Right lobe of liver (tissue), 6 donors: Measurements from ENCODE around the gene NEB. TPM values are rescaled to one million over a fixed set of nuclear protein-coding genes. Genes with fewer than 3 reads are reported as not detected.

ENCODE experiments used
- ATAC-seq, 4 donors: fragments of 200-7000 bp; cut with Tn5 transposase; one replicate each; pipeline ENCODE4 v1.9.1; 2020; ENCODE audit warnings: mild to moderate bottlenecking in 4 of 4, moderate library complexity in 4 of 4
- DNase-seq, 3 donors: peaks; one replicate each; pipeline ENCODE4 v3.0.0-alpha.2; 2020
- H3K27ac ChIP-seq, 3 donors: fragments of 200-600 bp; one replicate each; pipeline ENCODE4 v1.8.0; 2022
- H3K27me3 ChIP-seq, 2 donors: fragments of 200-600 bp; one replicate each; pipeline ENCODE4 v1.8.0; 2022
- H3K36me3 ChIP-seq, 4 donors: fragments of 200-600 bp; sonication (generic) in 1 of 4; one replicate each; pipeline versions ENCODE4 v1.5.1 to v1.8.0; 2017 to 2022; ENCODE audit warnings: control low read depth in 1 of 4
- H3K4me1 ChIP-seq, 4 donors: fragments of 200-600 bp; sonication (generic) in 1 of 4; one replicate each; pipeline versions ENCODE4 v1.5.1 to v1.8.0; 2017 to 2022; ENCODE audit warnings: control low read depth in 1 of 4
- H3K4me3 ChIP-seq, 3 donors: fragments of 200-600 bp; one replicate each; pipeline ENCODE4 v1.8.0; 2022
- H3K9me3 ChIP-seq, 4 donors: fragments of 200-600 bp; sonication (generic) in 1 of 4; one replicate each; pipeline versions ENCODE4 v1.5.1 to v1.8.0; 2017 to 2022; ENCODE audit warnings: control low read depth in 1 of 4
- CTCF ChIP-seq, 4 donors: fragments of 200-600 bp in 3 of 4; fragments of 450-650 bp in 1 of 4; IDR thresholded peaks; one replicate each; pipeline versions ENCODE4 v1.5.1 to v1.8.0; 2016 to 2022; ENCODE audit warnings: antibody characterized with exemption in 4 of 4, mild to moderate bottlenecking in 2 of 4
- POLR2A ChIP-seq: fragments of 450-650 bp; IDR thresholded peaks from one replicate; pipeline ENCODE4 v1.6.1; 2017; ENCODE audit warnings: antibody characterized with exemption, mild to moderate bottlenecking
- WGBS: methylation state at CpG from one replicate; pipeline ENCODE4 v1.1.6; 2018; ENCODE audit warnings: low coverage, low lambda C conversion rate; ENCODE audit not compliant: insufficient coverage; ENCODE audit errors: missing lambda C conversion rate; 5-methylcytosine and 5-hydroxymethylcytosine counted together
- intact Hi-C, 2 donors: fragments of 100-400 bp; cut with DNase I; formaldehyde crosslinking; loops; one replicate each; pipeline versions ENCODE4 v1.11.2 to v1.14.1; 2022
- long read RNA-seq: library from polyadenylated mRNA; unstranded; transcript quantifications from one replicate; pipeline ENCODE4 v2.0.0, GENCODE V29; 2019
- total RNA-seq, 6 experiments: library from RNA; depleted of rRNA in 2 of 6; stranded (reverse); fragments of >200 nt in 2 of 6; fragmentation: NEBNext Ultra II Directional in 3 of 6; extraction: Animal tissue kit (Norgen Biotek cat#: 25700) in 3 of 6; gene quantifications; one replicate each; pipeline versions ENCODE4 v1.1.0 to v1.2.4, GENCODE V29; 2016 to 2023
- donor health status: DM: no; HTN: yes; CAD: no.
- donor health status: DM: no; HTN: no; CAD: no.
- donor health status: DM: no; HTN: no; CAD: no.
- donor health status: DM: no; HTN: yes; CAD: no.
- donor health status: DM: no; HTN: yes; CAD: no.

The NEB gene, protein sequence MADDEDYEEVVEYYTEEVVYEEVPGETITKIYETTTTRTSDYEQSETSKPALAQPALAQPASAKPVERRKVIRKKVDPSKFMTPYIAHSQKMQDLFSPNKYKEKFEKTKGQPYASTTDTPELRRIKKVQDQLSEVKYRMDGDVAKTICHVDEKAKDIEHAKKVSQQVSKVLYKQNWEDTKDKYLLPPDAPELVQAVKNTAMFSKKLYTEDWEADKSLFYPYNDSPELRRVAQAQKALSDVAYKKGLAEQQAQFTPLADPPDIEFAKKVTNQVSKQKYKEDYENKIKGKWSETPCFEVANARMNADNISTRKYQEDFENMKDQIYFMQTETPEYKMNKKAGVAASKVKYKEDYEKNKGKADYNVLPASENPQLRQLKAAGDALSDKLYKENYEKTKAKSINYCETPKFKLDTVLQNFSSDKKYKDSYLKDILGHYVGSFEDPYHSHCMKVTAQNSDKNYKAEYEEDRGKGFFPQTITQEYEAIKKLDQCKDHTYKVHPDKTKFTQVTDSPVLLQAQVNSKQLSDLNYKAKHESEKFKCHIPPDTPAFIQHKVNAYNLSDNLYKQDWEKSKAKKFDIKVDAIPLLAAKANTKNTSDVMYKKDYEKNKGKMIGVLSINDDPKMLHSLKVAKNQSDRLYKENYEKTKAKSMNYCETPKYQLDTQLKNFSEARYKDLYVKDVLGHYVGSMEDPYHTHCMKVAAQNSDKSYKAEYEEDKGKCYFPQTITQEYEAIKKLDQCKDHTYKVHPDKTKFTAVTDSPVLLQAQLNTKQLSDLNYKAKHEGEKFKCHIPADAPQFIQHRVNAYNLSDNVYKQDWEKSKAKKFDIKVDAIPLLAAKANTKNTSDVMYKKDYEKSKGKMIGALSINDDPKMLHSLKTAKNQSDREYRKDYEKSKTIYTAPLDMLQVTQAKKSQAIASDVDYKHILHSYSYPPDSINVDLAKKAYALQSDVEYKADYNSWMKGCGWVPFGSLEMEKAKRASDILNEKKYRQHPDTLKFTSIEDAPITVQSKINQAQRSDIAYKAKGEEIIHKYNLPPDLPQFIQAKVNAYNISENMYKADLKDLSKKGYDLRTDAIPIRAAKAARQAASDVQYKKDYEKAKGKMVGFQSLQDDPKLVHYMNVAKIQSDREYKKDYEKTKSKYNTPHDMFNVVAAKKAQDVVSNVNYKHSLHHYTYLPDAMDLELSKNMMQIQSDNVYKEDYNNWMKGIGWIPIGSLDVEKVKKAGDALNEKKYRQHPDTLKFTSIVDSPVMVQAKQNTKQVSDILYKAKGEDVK (N-terminal part only)
- 10 to 100 TPM in 3 of 6 experiments, 1 to 10 TPM in 3; 1.3 to 23.1 (median 9.2) TPM for total RNA-seq
- long read RNA-seq, partial matches to known transcripts = 1 of 1 reads
- long read RNA-seq, other reads (novel, unspliced or antisense) = 0 of 1 reads

- DNase-seq = no peak
- intact Hi-C loops = no loop called here
- Histone ChIP-seq H3K27ac (no peak within 1 kb of the TSS), H3K27me3 (no peaks in the 10 kb centered on the region), H3K9me3 (no peaks in the 10 kb centered on the region), H3K4me1 (no peaks in the 10 kb centered on the region), H3K4me3 (no peak within 1 kb of the TSS), H3K36me3 (no peaks in the 10 kb centered on the region)
- WGBS = 71% methylated on average over 11 of the region's 11 CpGs
- no peak for ATAC-seq
- no peak for TF ChIP-seq CTCF (IDR thresholded peaks at IDR 0.05)
- no peak for TF ChIP-seq POLR2A
These were observed at the start of gene NEB for GRCh38 chr2:151733771-151734672. NEB (minus strand) TSS chr2:151734476; CDS start chr2:151733156, 1,320 bp downstream.

- DNase-seq = no peak
- Histone ChIP-seq H3K9me3 (no peaks in the 10 kb centered on the region), H3K27me3 (no peaks in the 10 kb centered on the region), H3K36me3 (peaks cover 0 to 8% (median 0%) of the 10 kb centered on the region in 4 donors), H3K27ac (no peak overlapping the region), H3K4me3 (no peak overlapping the region), H3K4me1 (no peaks in the 10 kb centered on the region)
- 93% methylated on average over 2 of the region's 2 CpGs for WGBS
- intact Hi-C loops = no loop called here
- ATAC-seq = no peak
- TF ChIP-seq CTCF (IDR thresholded peaks at IDR 0.05) = no peak
- TF ChIP-seq POLR2A = no peak
These were observed 48.9 kb upstream of the NEB start for GRCh38 chr2:151783133-151783520.

DNA sequence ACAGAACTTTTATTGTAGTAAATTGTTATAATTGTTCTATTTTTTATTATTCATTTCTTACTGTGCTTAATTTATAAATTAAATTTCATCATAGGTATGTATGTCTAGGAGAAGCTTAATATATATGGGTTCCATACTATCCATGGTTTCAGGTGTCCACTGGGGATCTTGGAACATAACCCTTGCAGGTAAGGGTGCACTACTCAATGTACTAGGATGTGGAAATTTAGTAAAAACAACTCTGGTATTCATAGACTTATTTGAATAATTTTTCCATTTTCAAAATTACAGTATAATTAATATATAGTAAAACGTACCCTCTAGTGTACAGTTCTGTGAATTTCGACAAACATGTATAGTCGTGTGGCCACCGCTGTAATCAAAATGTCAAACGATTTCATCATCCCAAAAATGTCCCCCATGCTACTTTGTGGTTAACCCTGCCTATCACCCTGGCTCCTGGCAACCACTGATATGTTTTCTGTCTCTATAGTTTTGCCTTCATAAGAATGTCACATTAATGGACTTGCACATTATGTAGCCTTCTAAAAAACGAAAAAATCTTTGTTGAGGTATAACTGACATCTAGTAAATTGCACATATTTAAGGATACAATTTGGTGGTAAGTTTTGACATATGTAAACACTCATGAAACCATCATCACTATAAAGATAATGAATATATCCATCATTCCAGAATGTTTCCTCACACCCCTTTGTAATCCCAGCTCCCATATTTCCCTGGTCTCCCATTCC, 48.3 kb upstream of the NEB start:
- no peak overlapping the region for H3K27ac ChIP-seq
- no peaks in the 10 kb centered on the region for H3K9me3 ChIP-seq
- intact Hi-C loops = no loop called here
- DNase-seq (no peak), ATAC-seq (no peak)
- 84% methylated on average over 6 of the region's 6 CpGs for WGBS
- TF ChIP-seq CTCF (IDR thresholded peaks at IDR 0.05) (no peak), POLR2A (no peak)
- no peak overlapping the region for H3K4me3 ChIP-seq
- no peaks in the 10 kb centered on the region for H3K4me1 ChIP-seq
- H3K36me3 ChIP-seq = peaks cover 0 to 8% (median 0%) of the 10 kb centered on the region in 4 donors
- H3K27me3 ChIP-seq = no peaks in the 10 kb centered on the region
